K562 (cell line): ENCODE measurements around the gene EDEM2. TPM values are rescaled to one million over a fixed set of nuclear protein-coding genes. Genes with fewer than 3 reads are reported as not detected.
A peak's percentile ranks its signal among the peaks of the same experiment; 100 is the strongest.

Source experiments
- FOS ChIP-seq: IDR thresholded peaks from 3 replicates; pipeline ENCODE4 v1.6.1; 2011; ENCODE audit not compliant: insufficient read length; ENCODE audit errors: extremely low read depth
- MAFG ChIP-seq: fragments of 450-650 bp; conservative IDR thresholded peaks from 2 replicates; pipeline ENCODE4 v1.6.1; 2016; ENCODE audit warnings: missing genetic modification characterization, missing compliant biosample characterization
- MGA ChIP-seq: fragments of 450-650 bp; IDR thresholded peaks from 2 replicates; pipeline ENCODE4 v1.6.1; 2016; ENCODE audit warnings: mild to moderate bottlenecking, moderate library complexity
- RAD21 ChIP-seq, 2 experiments: fragments of 250-450 bp in 1 of 2; fragments of 450-650 bp in 1 of 2; sonication (Bioruptor Pico) in 1 of 2; formaldehyde crosslinking in 1 of 2; IDR thresholded peaks in 1 of 2; conservative IDR thresholded peaks in 1 of 2; 2 replicates each; pipeline versions ENCODE4 v1.4.0 to v1.8.0; 2020 to 2022; ENCODE audit warnings: mild to moderate bottlenecking in 2 of 2, moderate library complexity in 1 of 2
- SIN3B ChIP-seq: fragments of 450-650 bp; IDR thresholded peaks from 2 replicates; pipeline ENCODE4 v1.6.1; 2017; ENCODE audit warnings: low read depth, mild to moderate bottlenecking, moderate library complexity
- SMARCA5 ChIP-seq: fragments of 450-650 bp; IDR thresholded peaks from 2 replicates; pipeline ENCODE4 v1.6.1; 2016
- ZBTB43 ChIP-seq: sonication (generic); formaldehyde crosslinking; IDR thresholded peaks from 2 replicates; pipeline ENCODE4 v1.8.0; 2023; ENCODE audit warnings: mild to moderate bottlenecking, missing genetic modification reagents
- ZNF512 ChIP-seq: IDR thresholded peaks from 2 replicates; pipeline ENCODE4 v1.6.1; 2016; ENCODE audit warnings: missing genetic modification characterization, missing compliant biosample characterization
- polyA plus RNA-seq, 8 experiments: library from polyadenylated mRNA; depleted of rRNA in 4 of 8; stranded (reverse) in 5 of 8; unstranded in 3 of 8; fragments of >200 nt; fragmentation: Nextera tagmentation in 2 of 8; fragmentation: Illumina TruSeq in 1 of 8; extraction: Ambion mirVana in 2 of 8; extraction: Trizol in 1 of 8; gene quantifications; 2 replicates each; pipeline versions ENCODE4 v1.2.1 to v1.2.3, GENCODE V29; 2011 to 2014; ENCODE audit warnings: inconsistent platforms in 1 of 8, missing spikeins in 1 of 8
- total RNA-seq, 7 experiments: library from RNA; depleted of rRNA in 6 of 7; stranded (reverse); fragments of >200 nt in 6 of 7; fragmentation: Illumina TruSeq in 2 of 7; extraction: Trizol in 2 of 7; gene quantifications; 2 replicates each; pipeline versions ENCODE4 v1.2.1 to v1.2.3, GENCODE V29; 2011 to 2021; ENCODE audit warnings: low replicate concordance in 1 of 7

Gene EDEM2
- total and polyA plus RNA-seq, 9 of the 15 experiments (the other 6 are each of a cell fraction or from before 2014, with no cell fraction given) = 6.9 to 11.0 (median 9.7) TPM

- TF ChIP-seq ZBTB43 (CRISPR knock-in tag) = no peak
- TF ChIP-seq RAD21 (CRISPR knock-in tag; conservative IDR thresholded peaks at IDR 0.05 in 1 of 2, IDR thresholded peaks at IDR 0.05 in 1 of 2) = no peak
- TF ChIP-seq MGA = no peak
- no peak for TF ChIP-seq FOS
- TF ChIP-seq MAFG (tag) = peak; percentile 85
- TF ChIP-seq SIN3B = no peak
- TF ChIP-seq ZNF512 (tag) = no peak
- 0 out of 2 replicates have a peak, but pooled peaks have one; percentile 33 for TF ChIP-seq SMARCA5
These were observed 13.4 kb downstream of the EDEM2 start (continued) for GRCh38 chr20:35133735-35134134.
